Measurements from ENCODE around the gene POMC. TPM values are rescaled to one million over a fixed set of nuclear protein-coding genes. Genes with fewer than 3 reads are reported as not detected.

Gene POMC
- total and polyA plus RNA-seq, 2 donors (not counting 1 experiment from before 2014, with no cell fraction given): 3.4 to 16.7 TPM

GRCh38 chr2:25207078-25207545, 38.7 kb upstream of the POMC start:
- peak overlapping the region; percentile 32 for H3K4me3 Mint-ChIP-seq
- TF ChIP-seq EZH2 (IDR thresholded peaks at IDR 0.05; ENCODE audit: borderline replicate concordance, insufficient read depth, low read depth, low read length, poor library complexity, severe bottlenecking): no peak
- TF ChIP-seq, protein P1, sequence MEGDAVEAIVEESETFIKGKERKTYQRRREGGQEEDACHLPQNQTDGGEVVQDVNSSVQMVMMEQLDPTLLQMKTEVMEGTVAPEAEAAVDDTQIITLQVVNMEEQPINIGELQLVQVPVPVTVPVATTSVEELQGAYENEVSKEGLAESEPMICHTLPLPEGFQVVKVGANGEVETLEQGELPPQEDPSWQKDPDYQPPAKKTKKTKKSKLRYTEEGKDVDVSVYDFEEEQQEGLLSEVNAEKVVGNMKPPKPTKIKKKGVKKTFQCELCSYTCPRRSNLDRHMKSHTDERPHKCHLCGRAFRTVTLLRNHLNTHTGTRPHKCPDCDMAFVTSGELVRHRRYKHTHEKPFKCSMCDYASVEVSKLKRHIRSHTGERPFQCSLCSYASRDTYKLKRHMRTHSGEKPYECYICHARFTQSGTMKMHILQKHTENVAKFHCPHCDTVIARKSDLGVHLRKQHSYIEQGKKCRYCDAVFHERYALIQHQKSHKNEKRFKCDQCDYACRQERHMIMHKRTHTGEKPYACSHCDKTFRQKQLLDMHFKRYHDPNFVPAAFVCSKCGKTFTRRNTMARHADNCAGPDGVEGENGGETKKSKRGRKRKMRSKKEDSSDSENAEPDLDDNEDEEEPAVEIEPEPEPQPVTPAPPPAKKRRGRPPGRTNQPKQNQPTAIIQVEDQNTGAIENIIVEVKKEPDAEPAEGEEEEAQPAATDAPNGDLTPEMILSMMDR (IDR thresholded peaks at IDR 0.05): no peak
- H3K4me1 Mint-ChIP-seq: peaks cover 69% of the 10 kb centered on the region
- Histone ChIP-seq H3K9ac (ENCODE audit: low read length) (no peak overlapping the region), H3K4me2 (replicated peaks; ENCODE audit: low read depth, low read length, poor library complexity, severe bottlenecking) (peak overlapping the region; percentile 35), H3K27ac (ENCODE audit: low read length in 2 of 2) (no peak overlapping the region), H3K27me3 (replicated peaks in 1 of 4; ENCODE audit: control extremely low read depth in 1 of 4, control insufficient read depth in 3 of 4, insufficient read depth in 4 of 4, low read length in 3 of 4) (no peaks in the 10 kb centered on the region), H3K4me1 (ENCODE audit: control insufficient read depth in 2 of 2, insufficient read depth in 2 of 2, low read length in 2 of 2) (peaks cover 56 to 76% of the 10 kb centered on the region in 2 donors), H4K20me1 (ENCODE audit: control insufficient read depth, insufficient read depth, low read length, poor library complexity, severe bottlenecking) (no peaks in the 10 kb centered on the region), H3K9me3 (ENCODE audit: control extremely low read depth in 1 of 3, control insufficient read depth in 2 of 3, insufficient read depth in 1 of 3, low read length in 2 of 3) (no peaks in the 10 kb centered on the region), H3K4me3 (ENCODE audit: control extremely low read depth in 1 of 5, extremely low read depth in 1 of 5, insufficient read depth in 1 of 5, low read depth in 2 of 5, low read length in 4 of 5) (no peak overlapping the region), H3K79me2 (ENCODE audit: control insufficient read depth, insufficient read depth, low read length) (no peaks in the 10 kb centered on the region), H3K36me3 (replicated peaks in 1 of 2; ENCODE audit: control extremely low read depth in 1 of 2, control insufficient read depth in 1 of 2, extremely low read depth in 1 of 2, insufficient read depth in 2 of 2, low read length in 1 of 2) (no peaks in the 10 kb centered on the region), H2AFZ (ENCODE audit: insufficient read depth, low read depth, low read length, poor library complexity, severe bottlenecking) (no peak overlapping the region)
- POLR2A ChIA-PET: interaction anchor here (1.3 kb wide), 1 partner anchor 155 kb away, joined by 6 read pairs; no protein-coding TSS in a partner anchor
- no peaks in the 10 kb centered on the region for H3K27me3 Mint-ChIP-seq
- whole genome bisulfite sequencing (ENCODE audit: insufficient coverage): 7% methylated on average over 5 of the region's 5 CpGs
- no peaks in the 10 kb centered on the region for H3K9me3 Mint-ChIP-seq (ENCODE audit: insufficient read depth)
- H3K27ac Mint-ChIP-seq: peak overlapping the region; percentile 73
- CTCF ChIA-PET: interaction anchor here (0.6 to 6.9 kb wide), 5 partner anchors 11 to 798 kb away, joined by 3 to 43 read pairs (median 11); no protein-coding TSS in a partner anchor
- intact Hi-C loops (cut with micrococcal nuclease): no loop called here
- DNase-seq (peak; percentile 81), ATAC-seq (ENCODE audit: low read depth) (no peak)

DNA sequence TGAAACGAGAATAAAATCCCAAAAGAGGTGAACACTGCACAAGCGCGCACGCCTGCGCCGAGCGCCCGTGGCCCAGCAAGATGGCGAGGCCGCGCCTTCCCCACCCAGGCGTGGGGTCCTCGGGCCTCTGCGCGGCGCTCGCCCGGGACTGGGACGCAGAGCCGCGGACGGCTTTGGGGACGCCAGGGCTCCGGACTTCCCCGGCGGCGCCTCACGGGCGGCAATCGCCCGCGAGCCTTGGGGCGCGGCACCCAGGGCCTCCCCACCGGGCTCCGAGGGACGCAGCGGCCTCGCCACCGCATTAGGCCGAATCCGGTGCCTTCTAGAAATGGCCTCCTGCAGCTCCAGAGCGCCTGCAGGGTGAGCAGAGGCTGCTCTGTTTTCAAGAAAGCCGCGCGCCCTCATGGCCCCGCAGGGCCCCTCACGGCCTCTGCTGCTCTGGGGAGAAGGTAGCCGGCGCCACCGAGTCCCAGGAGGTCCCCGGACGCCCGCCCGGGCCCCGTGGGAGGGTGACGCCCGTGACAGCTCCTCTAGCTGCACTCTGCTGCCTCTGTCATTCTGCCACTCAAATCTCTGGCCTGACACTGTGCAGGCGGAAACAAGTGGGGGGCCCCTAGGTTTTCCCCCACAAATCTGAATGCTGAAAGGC, 35.9 kb upstream of the POMC start:
- DNase-seq (peak; percentile 76), ATAC-seq (ENCODE audit: low read depth) (peak; percentile 89)
- Mint-ChIP-seq H3K4me3 (peak overlapping the region; percentile 34), H3K27me3 (no peaks in the 10 kb centered on the region), H3K9me3 (ENCODE audit: insufficient read depth) (no peaks in the 10 kb centered on the region), H3K4me1 (peaks cover 45% of the 10 kb centered on the region), H3K27ac (no peak overlapping the region)
- intact Hi-C loops (cut with micrococcal nuclease): loop anchor here (1.0 kb wide), 1 partner anchor 12 kb away; no protein-coding TSS in a partner anchor
- Histone ChIP-seq H3K27me3 (replicated peaks in 1 of 4; ENCODE audit: control extremely low read depth in 1 of 4, control insufficient read depth in 3 of 4, insufficient read depth in 4 of 4, low read length in 3 of 4) (no peaks in the 10 kb centered on the region), H3K4me3 (ENCODE audit: control extremely low read depth in 1 of 5, extremely low read depth in 1 of 5, insufficient read depth in 1 of 5, low read depth in 2 of 5, low read length in 4 of 5) (peak overlapping the region in 4 of 5 experiments; percentile 28 to 55 (median 43)), H4K20me1 (ENCODE audit: control insufficient read depth, insufficient read depth, low read length, poor library complexity, severe bottlenecking) (no peaks in the 10 kb centered on the region), H3K9me3 (ENCODE audit: control extremely low read depth in 1 of 3, control insufficient read depth in 2 of 3, insufficient read depth in 1 of 3, low read length in 2 of 3) (no peaks in the 10 kb centered on the region), H3K4me1 (ENCODE audit: control insufficient read depth in 2 of 2, insufficient read depth in 2 of 2, low read length in 2 of 2) (peaks cover 44 to 53% of the 10 kb centered on the region in 2 donors), H3K9ac (ENCODE audit: low read length) (peak overlapping the region; percentile 60), H2AFZ (ENCODE audit: insufficient read depth, low read depth, low read length, poor library complexity, severe bottlenecking) (peak overlapping the region; percentile 66), H3K36me3 (replicated peaks in 1 of 2; ENCODE audit: control extremely low read depth in 1 of 2, control insufficient read depth in 1 of 2, extremely low read depth in 1 of 2, insufficient read depth in 2 of 2, low read length in 1 of 2) (no peaks in the 10 kb centered on the region), H3K4me2 (replicated peaks; ENCODE audit: low read depth, low read length, poor library complexity, severe bottlenecking) (peak overlapping the region; percentile 77), H3K79me2 (ENCODE audit: control insufficient read depth, insufficient read depth, low read length) (no peaks in the 10 kb centered on the region), H3K27ac (ENCODE audit: low read length in 2 of 2) (peak overlapping the region in 1 of 2 donors; percentile 16)
- 34% methylated on average over 57 of the region's 59 CpGs for WGBS (ENCODE audit: insufficient coverage)
- POLR2A ChIA-PET: no interaction called here
- CTCF ChIA-PET: interaction anchor here (1.1 to 6.9 kb wide), 4 partner anchors 8 to 38 kb away, joined by 3 to 43 read pairs (median 16); no protein-coding TSS in a partner anchor
- TF ChIP-seq, protein P1 (IDR thresholded peaks at IDR 0.05): peak; percentile 11
- no peak for TF ChIP-seq EZH2 (IDR thresholded peaks at IDR 0.05; ENCODE audit: borderline replicate concordance, insufficient read depth, low read depth, low read length, poor library complexity, severe bottlenecking)
